H9 (cell line): ENCODE data around the gene TEX19. TPM values are rescaled to one million over a fixed set of nuclear protein-coding genes. Genes with fewer than 3 reads are reported as not detected.

Experiments used
- DNase-seq: peaks from one replicate; pipeline ENCODE4 v3.0.0-alpha.2; 2017
- H2AFZ ChIP-seq: one replicate; pipeline ENCODE4 v1.6.1; 2013; ENCODE audit warnings: mild to moderate bottlenecking, low read length, control low read depth, moderate library complexity
- H2AK5ac ChIP-seq: 2 replicates; pipeline ENCODE4 v1.6.1; 2013; ENCODE audit warnings: low read length, control low read depth, mixed read lengths; ENCODE audit not compliant: insufficient read length
- H2BK120ac ChIP-seq: one replicate; pipeline ENCODE4 v1.6.1; 2013; ENCODE audit warnings: low read depth, mild to moderate bottlenecking, low read length, control low read depth, inconsistent platforms; ENCODE audit not compliant: poor library complexity, severe bottlenecking
- H2BK12ac ChIP-seq: 2 replicates; pipeline ENCODE4 v1.6.1; 2013; ENCODE audit warnings: low read length, control low read depth, mixed read lengths, low read depth; ENCODE audit not compliant: insufficient read length
- H2BK15ac ChIP-seq: 2 replicates; pipeline ENCODE4 v1.6.1; 2013; ENCODE audit warnings: low read depth, low read length, control low read depth
- H2BK20ac ChIP-seq: one replicate; pipeline ENCODE4 v1.6.1; 2013; ENCODE audit warnings: low read depth, mild to moderate bottlenecking, low read length, control low read depth, inconsistent platforms; ENCODE audit not compliant: poor library complexity, severe bottlenecking
- H2BK5ac ChIP-seq: 2 replicates; pipeline ENCODE4 v1.6.1; 2013; ENCODE audit warnings: low read length, control low read depth, mixed read lengths; ENCODE audit not compliant: insufficient read length
- H3K14ac ChIP-seq: 2 replicates; pipeline ENCODE4 v1.6.1; 2013; ENCODE audit warnings: low read length, control low read depth; ENCODE audit not compliant: insufficient read depth
- H3K18ac ChIP-seq: 2 replicates; pipeline ENCODE4 v1.6.1; 2013; ENCODE audit warnings: low read depth, mild to moderate bottlenecking, mixed read lengths, low read length, control low read depth; ENCODE audit not compliant: insufficient read length
- H3K23ac ChIP-seq: 2 replicates; pipeline ENCODE4 v1.6.1; 2013; ENCODE audit warnings: low read length, control low read depth, mixed read lengths, low read depth; ENCODE audit not compliant: insufficient read length
- H3K23me2 ChIP-seq: 2 replicates; pipeline ENCODE4 v1.6.1; 2013; ENCODE audit warnings: low read depth, mild to moderate bottlenecking, mixed read lengths, low read length, control low read depth; ENCODE audit not compliant: insufficient read length, poor library complexity, severe bottlenecking
- H3K27ac ChIP-seq: 2 replicates; pipeline ENCODE4 v1.5.1; 2013; ENCODE audit warnings: low read length, control low read depth, mixed read lengths, low read depth; ENCODE audit not compliant: insufficient read length
- H3K27me3 ChIP-seq: 2 replicates; pipeline ENCODE4 v1.6.1; 2013; ENCODE audit warnings: low read length, control low read depth, inconsistent platforms; ENCODE audit not compliant: insufficient read depth
- H3K4ac ChIP-seq: 2 replicates; pipeline ENCODE4 v1.6.1; 2013; ENCODE audit warnings: low read depth, mild to moderate bottlenecking, control low read depth, inconsistent platforms, low read length, moderate library complexity
- H3K4me1 ChIP-seq: 2 replicates; pipeline ENCODE4 v1.6.1; 2013; ENCODE audit warnings: low read length, control low read depth, inconsistent platforms; ENCODE audit not compliant: insufficient read depth
- H3K4me2 ChIP-seq: 2 replicates; pipeline ENCODE4 v1.6.1; 2013; ENCODE audit warnings: low read length, control low read depth, mixed read lengths; ENCODE audit not compliant: insufficient read length, insufficient read depth
- H3K56ac ChIP-seq: 2 replicates; pipeline ENCODE4 v1.6.1; 2013; ENCODE audit warnings: low read depth, mild to moderate bottlenecking, mixed read lengths, low read length, control low read depth; ENCODE audit not compliant: insufficient read length
- H3K79me1 ChIP-seq: 2 replicates; pipeline ENCODE4 v1.6.1; 2013; ENCODE audit warnings: low read depth, mild to moderate bottlenecking, moderate library complexity, low read length, control low read depth, inconsistent platforms; ENCODE audit not compliant: insufficient read depth, poor library complexity, severe bottlenecking
- H3K79me2 ChIP-seq: 2 replicates; pipeline ENCODE4 v1.6.1; 2013; ENCODE audit warnings: low read length, control low read depth, inconsistent platforms; ENCODE audit not compliant: insufficient read depth
- H3K9ac ChIP-seq: 2 replicates; pipeline ENCODE4 v1.6.1; 2013; ENCODE audit warnings: low read length, control low read depth, mixed read lengths; ENCODE audit not compliant: insufficient read length; ENCODE audit errors: extremely low read depth
- H3K9me3 ChIP-seq: one replicate; pipeline ENCODE4 v1.6.1; 2013; ENCODE audit warnings: low read depth, low read length, inconsistent platforms; ENCODE audit not compliant: control insufficient read depth
- H3T11ph ChIP-seq: one replicate; pipeline ENCODE4 v1.6.1; 2013; ENCODE audit warnings: mild to moderate bottlenecking, low read length, control low read depth, inconsistent platforms
- H4K20me1 ChIP-seq: one replicate; pipeline ENCODE4 v1.6.1; 2013; ENCODE audit not compliant: control insufficient read depth, insufficient read length, insufficient read depth
- H4K5ac ChIP-seq: 2 replicates; pipeline ENCODE4 v1.6.1; 2013; ENCODE audit warnings: low read depth, mild to moderate bottlenecking, mixed read lengths, low read length, control low read depth; ENCODE audit not compliant: insufficient read length
- H4K8ac ChIP-seq: replicated peaks from 2 replicates; pipeline ENCODE4 v1.6.1; 2013; ENCODE audit warnings: low read length, control low read depth, mixed read lengths, low read depth; ENCODE audit not compliant: insufficient read length
- H4K91ac ChIP-seq: 2 replicates; pipeline ENCODE4 v1.6.1; 2013; ENCODE audit warnings: low read depth, mild to moderate bottlenecking, moderate library complexity, mixed read lengths, low read length, control low read depth; ENCODE audit not compliant: insufficient read length
- H3K27ac Mint-ChIP-seq, 3 experiments: 2 replicates in 2 of 3; 3 replicates in 1 of 3; pipeline ENCODE4 v1.8.0; 2020 to 2021; ENCODE audit warnings: mixed read lengths in 3 of 3, mild to moderate bottlenecking in 1 of 3, moderate library complexity in 1 of 3
- H3K27me3 Mint-ChIP-seq: 2 replicates; pipeline ENCODE4 v1.8.0; 2021; ENCODE audit warnings: low read depth, mild to moderate bottlenecking, moderate library complexity, mixed read lengths
- H3K36me3 Mint-ChIP-seq, 3 experiments: 2 replicates in 2 of 3; 3 replicates in 1 of 3; pipeline ENCODE4 v1.8.0; 2020 to 2021; ENCODE audit warnings: low read depth in 3 of 3, mixed read lengths in 3 of 3; ENCODE audit not compliant: insufficient read depth in 1 of 3
- H3K4me1 Mint-ChIP-seq, 2 experiments: 2 replicates each; pipeline ENCODE4 v1.8.0; 2020; ENCODE audit warnings: mixed read lengths in 2 of 2
- H3K4me3 Mint-ChIP-seq, 2 experiments: 2 replicates in 1 of 2; 3 replicates in 1 of 2; pipeline ENCODE4 v1.8.0; 2020 to 2021; ENCODE audit warnings: mild to moderate bottlenecking in 2 of 2, mixed read lengths in 2 of 2, moderate library complexity in 1 of 2
- H3K9me3 Mint-ChIP-seq, 2 experiments: 2 replicates in 1 of 2; 3 replicates in 1 of 2; pipeline ENCODE4 v1.8.0; 2020; ENCODE audit warnings: mild to moderate bottlenecking in 2 of 2, mixed read lengths in 2 of 2, moderate library complexity in 1 of 2
- CTCF ChIP-seq: fragments of 200-600 bp; sonication (generic); conservative IDR thresholded peaks from 3 replicates; pipeline ENCODE4 v1.8.0; 2021; ENCODE audit warnings: antibody characterized with exemption, mild to moderate bottlenecking
- WGBS: extraction: QIAGEN DNeasy Blood & Tissue Kit; methylation state at CpG from one replicate; pipeline ENCODE4 v1.1.7; 2013; ENCODE audit warnings: missing lambda C conversion rate, low lambda C conversion rate, mixed read lengths; ENCODE audit not compliant: insufficient read length; ENCODE audit errors: extremely low coverage; 5-methylcytosine and 5-hydroxymethylcytosine counted together
- total RNA-seq: library from RNA; stranded (reverse); gene quantifications from 2 replicates; pipeline ENCODE4 v1.2.1, GENCODE V29; 2021

The TEX19 gene
- total RNA-seq, 1 experiment from 2014 or later = 1.4 TPM

DNA sequence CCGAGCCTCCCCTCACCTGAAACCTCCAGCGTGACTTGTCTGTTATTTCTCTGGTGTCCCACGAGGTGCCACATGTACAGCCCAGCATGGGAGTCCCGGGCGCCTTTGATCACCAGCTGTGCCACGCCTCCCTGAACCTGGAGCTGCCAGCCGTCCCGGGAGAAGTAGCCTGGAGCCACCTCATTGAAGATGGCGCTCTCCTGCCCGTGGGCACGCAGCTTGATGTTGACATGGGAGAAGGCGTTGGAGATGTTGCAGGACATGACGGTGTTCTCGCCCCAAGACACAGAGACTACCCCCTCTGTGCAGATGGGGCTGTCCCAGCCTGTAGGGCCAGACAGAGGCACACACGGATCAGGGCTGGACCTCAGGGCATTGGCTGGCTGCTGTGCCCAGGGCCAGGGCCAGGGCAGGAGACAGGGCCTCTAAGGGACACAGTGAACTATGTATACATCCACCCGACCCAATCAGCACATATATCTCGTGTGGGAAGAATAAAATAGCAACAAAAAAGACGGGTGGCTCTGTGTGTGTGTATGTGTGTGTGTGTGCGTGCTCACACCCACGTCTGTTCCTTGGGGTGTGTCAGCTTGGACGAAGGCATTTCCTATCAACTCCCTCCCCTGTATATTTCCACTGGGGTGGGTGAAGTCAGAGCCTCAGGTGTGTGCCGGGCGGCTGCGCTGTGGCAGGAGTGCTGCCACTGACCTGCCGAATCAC is 34.3 kb upstream of the TEX19 start:
- no peak overlapping the region for H4K91ac ChIP-seq
- H3K4me3 Mint-ChIP-seq = no peak overlapping the region

More for the DNA sequence above, 34.3 kb upstream of the TEX19 start:
- no peak overlapping the region for H3K27ac Mint-ChIP-seq
- Histone ChIP-seq H3K4me1 (peaks cover 5% of the 10 kb centered on the region; the same call in 1 of the 2 replicates), H3K27ac (no peak overlapping the region), H4K8ac (no peak overlapping the region), H3K23me2 (no peaks in the 10 kb centered on the region), H3K4me2 (no peak overlapping the region), H2BK5ac (no peak overlapping the region), H2BK120ac (no peak overlapping the region), H3K79me2 (no peaks in the 10 kb centered on the region), H2AFZ (no peak overlapping the region), H3K56ac (no peak overlapping the region), H2BK20ac (no peak overlapping the region), H4K20me1 (peaks cover under 1% of the 10 kb centered on the region), H3K4ac (no peak overlapping the region), H3K14ac (no peak overlapping the region), H4K5ac (no peak overlapping the region), H2AK5ac (no peak overlapping the region), H3K79me1 (no peaks in the 10 kb centered on the region), H3K9ac (no peak overlapping the region), H2BK15ac (no peak overlapping the region), H3K18ac (no peak overlapping the region), H3T11ph (no peak overlapping the region), H3K23ac (no peak overlapping the region), H3K9me3 (no peaks in the 10 kb centered on the region), H3K27me3 (no peaks in the 10 kb centered on the region), H2BK12ac (no peak overlapping the region)
- TF ChIP-seq CTCF = no peak
- no peaks in the 10 kb centered on the region; a peak in 1 of 7 replicates for H3K36me3 Mint-ChIP-seq
- peaks cover 31% of the 10 kb centered on the region for H3K27me3 Mint-ChIP-seq
- H3K4me1 Mint-ChIP-seq = peaks cover 18 to 33% of the 10 kb centered on the region in 2 experiments
- DNase-seq = no peak
- no peaks in the 10 kb centered on the region for H3K9me3 Mint-ChIP-seq
- no CpG with 5 or more reads among the region's 25 CpGs for WGBS
